Stimulated activated CD8-positive, alpha-beta memory T cell treated with anti-CD3 and anti-CD28 coated beads, Interleukin-2, amount 100 ng/mL, for 1 hour (primary cell): ENCODE results near the gene TTLL5.
"Not testable (repeated sequence)": the region's sequence is repeated elsewhere in the genome, so short reads cannot be mapped to it uniquely, and the experiment has no call there.

Experiments used
- DNase-seq, 2 donors: peaks; one replicate each; pipeline ENCODE4 v3.0.0-alpha.2; 2020; ENCODE audit warnings: low read depth in 2 of 2

Gene TTLL5

DNA sequence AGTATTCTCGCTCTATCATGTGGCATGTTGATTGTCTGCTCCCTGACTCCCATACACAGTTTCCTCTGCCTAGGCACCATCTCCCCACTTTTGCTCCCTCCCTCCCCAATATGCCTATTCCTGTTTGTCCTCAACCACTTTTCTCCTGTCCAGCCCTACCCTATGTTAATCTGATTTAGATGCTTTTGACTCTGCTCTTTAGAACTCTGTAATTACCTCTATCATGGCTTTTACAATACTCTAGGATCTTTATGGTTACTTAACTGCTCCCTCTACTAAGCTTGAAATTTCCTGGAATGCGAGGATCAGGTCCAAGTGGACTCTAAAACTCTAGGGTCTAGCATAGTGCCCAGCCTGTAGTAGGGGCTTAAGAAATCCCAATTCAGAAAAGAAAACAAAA is 252.1 kb downstream of the TTLL5 start:
- no peak for DNase-seq

DNA sequence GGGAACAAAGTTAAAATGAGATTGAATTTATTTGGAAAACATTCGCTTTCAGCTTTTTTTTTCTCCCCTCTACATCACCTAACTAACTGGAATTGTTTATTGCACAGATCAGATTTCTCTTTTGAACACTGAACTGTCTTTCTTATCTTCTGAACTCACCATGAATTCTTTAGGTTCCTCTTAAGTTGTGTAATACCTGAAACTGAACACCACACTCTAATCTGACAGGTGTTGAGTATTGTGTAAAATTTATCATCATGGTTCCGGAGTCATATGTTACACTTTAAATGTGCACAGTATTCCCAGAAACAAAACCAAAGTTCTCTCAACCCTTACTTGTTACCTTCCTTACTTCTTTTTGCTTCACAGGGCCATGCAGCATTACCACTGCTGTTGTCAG is 254.0 kb downstream of the TTLL5 start:
- no peak for DNase-seq

DNA sequence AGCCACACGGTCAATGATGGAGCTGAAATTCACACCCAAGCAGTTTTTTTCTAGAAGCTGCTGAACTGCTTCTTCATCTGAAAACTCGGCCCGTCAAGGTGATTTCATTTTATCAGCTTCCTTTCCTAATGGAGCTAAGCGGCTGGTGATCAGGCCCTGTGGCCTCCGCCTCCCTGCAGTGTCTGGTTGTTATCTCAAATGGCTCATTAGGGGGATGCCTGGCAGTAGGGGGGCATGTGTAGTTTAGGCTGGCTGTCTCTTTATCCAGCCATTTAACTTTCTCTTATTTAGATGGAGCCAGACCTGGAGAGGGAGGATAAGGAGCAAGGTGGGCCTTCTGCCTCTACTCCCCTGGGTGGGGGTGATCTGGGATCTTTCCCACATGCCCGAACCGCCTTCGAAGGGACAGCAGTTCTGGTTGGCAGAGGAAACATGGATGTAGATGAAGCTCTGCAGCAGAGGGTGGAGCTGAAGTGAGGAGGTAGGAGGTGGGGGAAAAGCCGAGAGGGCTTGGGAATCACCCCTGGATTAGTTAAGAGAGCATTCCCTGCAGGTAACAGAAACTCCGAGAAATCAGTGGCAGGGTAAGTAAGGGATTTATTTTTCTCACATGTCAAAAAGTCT is 256.4 kb downstream of the TTLL5 start:
- DNase-seq, result no peak

DNA sequence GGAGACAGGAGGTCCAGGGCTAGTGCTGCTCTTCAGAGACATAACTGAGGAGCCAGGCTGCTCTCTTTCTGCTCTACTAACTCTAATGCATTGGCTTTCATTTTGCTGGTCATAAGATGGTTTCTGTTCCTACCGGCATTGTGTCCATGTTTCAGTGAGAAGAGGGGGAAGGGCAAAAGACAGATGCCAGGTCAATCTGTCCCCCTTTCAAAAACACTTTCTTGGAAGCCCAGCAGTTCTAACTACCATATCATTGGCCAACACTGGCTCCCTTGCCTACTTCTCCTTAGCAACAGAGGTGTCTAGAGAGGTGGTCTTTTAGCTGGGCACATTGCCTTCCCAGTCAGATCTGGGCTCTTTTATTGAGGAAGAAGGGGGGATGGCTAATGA is 256.9 kb downstream of the TTLL5 start:
- no peak for DNase-seq

DNA sequence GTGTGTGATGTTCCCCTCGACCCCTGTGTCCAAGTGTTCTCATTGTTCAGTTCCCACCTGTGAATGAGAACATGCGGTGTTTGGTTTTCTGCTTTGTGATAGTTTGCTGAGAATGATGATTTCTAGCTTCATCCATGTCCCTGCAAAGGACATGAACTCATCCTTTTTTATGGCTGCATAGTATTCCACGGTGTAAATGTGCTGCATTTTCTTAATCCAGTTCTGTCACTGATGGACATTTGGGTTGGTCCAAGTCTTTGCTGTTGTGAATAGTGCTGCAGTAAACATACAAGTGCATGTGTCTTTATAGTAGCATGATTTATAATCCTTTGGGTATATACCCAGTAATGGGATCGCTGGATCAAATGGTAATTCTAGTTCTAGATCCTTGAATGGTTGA is 259.4 kb downstream of the TTLL5 start:
- not testable (repeated sequence) for DNase-seq

DNA sequence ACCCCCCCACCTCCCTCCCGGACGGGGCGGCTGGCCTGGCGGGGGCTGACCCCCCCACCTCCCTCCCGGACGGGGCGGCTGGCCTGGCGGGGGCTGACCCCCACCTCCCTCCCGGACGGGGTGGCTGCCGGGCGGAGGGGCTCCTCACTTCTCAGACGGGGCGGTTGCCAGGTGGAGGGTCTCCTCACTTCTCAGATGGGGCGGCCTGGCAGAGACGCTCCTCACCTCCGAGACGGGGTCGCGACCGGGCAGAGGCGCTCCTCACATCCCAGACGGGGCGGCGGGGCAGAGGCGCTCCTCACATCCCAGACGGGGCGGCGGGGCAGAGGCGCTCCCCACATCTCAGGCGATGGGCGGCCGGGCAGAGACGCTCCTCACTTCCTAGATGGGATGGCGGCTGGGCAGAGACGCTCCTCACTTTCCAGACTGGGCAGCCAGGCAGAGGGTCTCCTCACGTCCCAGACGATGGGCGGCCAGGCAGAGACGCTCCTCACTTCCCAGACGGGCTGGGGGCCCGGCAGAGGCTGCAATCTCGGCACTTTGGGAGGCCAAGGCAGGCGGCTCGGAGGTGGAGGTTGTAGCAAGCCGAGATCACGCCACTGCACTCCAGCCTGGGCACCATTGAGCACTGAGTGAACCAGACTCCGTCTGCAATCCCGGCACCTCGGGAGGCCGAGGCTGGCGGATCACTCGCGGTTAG is 264.2 kb downstream of the TTLL5 start:
- not testable (repeated sequence) for DNase-seq

DNA sequence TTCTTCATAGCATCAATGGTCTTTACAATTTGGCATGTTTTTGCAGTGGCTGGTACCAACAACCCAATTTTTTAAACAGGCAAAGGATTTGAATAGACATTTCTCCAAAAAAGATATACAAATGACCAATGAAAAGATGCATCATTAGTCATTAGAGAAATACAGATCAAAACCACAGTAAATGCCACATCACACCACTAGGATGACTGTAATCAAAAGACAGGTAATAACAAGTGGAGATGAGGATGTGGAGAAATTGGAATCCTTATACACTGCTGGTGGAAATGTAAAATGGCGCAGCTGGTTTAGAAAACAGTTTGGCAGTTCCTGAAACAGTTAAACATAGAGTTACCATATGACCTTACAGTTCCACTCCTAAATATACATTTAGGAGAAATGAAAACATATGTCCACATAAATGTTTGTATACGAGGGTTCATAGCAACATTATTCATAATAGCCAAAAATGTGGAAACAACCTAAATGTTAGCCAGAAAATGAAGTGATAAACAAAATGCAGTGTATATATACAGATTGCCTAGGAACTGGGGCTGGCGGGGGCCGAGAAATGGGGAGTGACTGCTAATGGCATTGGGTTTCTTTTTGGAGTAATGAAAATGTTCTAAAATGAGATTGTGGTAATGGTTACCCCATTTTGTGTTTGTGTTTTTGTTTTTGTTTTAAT is 265.5 kb downstream of the TTLL5 start:
- no peak for DNase-seq

DNA sequence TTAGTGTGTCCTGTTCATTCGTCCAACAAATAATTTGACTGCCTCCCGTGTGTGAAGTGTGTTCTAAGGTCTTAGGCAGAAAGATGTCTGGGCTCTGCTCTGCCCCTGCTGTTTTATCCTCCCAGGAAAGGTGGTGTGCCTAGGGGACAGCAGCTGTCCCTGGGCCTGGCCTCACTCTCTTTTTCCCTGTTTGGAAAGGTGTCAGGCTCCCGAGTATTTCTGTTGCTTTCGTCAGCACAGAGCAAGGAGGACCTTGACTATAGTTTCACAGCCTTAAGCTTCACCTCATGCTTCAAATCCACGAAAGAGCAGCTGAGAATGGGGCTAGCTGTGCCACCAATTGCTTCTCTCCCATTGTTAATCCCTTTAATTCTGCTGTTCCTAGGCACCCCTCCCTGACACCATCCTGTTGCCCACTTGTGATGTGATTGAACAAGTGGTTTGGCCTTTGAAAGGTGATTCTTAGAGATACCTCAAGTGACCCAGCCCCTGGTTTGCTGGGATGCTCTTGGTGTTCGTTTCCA is 266.6 kb downstream of the TTLL5 start:
- no peak for DNase-seq

DNA sequence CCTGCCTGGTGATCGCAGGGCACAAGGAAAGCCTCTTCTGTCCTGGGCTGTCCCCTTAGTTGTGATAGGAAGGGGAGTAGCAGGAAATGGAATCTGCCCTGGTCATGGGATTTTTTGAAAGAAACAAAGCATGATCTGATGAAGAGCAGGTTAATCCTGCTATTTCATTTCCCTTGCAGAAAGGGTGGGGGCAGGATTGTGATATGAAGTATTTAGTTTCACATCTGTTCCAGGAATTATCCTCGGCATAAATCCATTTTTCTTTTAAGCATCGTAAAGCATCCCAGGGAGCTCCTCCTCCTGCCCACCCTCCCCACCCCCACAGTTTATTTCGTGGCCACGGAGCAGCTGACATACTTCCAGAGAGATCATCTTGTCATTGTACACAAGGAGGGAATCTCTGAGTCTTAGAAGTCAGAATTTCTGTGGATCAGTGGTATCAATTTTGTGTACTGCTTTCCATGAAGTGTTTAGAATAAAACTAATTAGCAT is 267.7 kb downstream of the TTLL5 start:
- no peak for DNase-seq

DNA sequence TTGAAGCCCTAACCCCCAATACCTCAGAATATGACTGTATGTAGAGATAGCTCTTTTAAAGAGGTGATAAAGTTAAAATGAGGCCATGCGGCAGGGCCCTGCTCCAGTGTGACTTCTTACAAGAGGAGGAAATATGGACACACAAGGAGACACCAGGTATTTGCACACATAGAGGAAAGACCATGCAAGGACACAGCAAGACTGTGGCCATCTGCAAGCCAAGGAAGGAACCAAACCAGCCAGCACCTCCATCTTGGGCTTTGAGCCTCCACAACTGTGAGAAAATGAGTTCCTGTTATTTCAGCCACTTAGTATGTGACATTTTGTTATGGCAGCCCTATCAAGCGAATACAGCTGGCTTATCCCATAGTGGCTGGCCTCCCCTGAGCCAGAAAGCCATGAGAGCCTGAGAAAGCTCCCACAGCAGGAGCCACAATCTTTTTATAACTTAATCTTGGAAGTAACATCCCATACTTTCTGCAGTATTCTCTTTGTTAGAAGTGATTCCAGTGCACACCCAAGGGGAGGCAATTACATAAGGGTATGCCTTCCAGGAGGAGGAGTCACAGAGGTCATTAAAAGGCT is 272.8 kb downstream of the TTLL5 start:
- DNase-seq, result no peak

DNA sequence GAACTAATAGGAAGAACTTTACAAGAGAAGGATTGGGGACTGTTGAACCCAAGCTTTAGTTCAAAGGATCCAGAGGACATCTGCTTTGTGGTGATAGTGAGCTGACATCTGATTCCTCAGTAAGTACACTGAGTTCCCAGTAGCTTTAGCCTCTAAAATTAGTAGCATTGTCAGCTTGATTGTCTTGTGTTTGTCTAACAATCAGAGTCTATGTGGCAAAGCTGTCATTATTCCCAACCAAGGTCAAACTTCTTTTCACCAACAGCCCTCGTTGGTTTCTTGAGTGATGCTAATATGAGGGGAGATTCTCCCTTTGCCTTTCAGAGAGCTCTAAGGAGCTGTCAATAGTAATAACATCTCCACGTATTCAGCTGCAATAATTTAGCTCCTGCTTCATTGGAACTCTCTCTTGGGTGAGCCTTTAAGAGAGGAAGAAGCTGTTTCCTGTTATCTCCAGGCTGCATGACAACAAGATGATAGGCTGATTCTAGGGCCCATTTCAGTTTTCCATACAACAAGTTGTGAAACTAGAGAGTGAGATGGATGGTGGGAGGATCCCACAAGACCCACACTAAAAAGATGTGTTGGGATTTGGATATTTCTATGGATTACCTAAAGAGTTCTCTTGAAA is 274.1 kb downstream of the TTLL5 start:
- DNase-seq, result no peak

DNA sequence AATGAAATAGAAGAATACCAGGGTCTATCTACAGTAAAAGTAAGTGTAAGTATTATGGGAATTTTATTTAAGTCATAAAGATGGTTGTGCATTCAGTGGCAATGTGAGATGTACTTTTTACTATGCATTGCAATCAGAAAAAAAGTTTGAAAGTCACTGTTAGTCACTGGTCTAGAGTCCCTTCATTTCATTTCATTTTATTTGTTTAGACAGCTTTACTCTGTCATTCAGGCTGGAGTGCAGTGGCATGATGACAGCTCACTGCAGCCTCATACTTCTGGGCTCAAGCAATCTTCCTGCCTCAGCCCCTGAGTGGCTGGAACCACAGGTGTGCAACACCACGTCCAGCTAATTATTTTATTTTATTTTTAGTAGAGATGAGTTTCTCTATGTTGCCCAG is 278.2 kb downstream of the TTLL5 start:
- no peak for DNase-seq

DNA sequence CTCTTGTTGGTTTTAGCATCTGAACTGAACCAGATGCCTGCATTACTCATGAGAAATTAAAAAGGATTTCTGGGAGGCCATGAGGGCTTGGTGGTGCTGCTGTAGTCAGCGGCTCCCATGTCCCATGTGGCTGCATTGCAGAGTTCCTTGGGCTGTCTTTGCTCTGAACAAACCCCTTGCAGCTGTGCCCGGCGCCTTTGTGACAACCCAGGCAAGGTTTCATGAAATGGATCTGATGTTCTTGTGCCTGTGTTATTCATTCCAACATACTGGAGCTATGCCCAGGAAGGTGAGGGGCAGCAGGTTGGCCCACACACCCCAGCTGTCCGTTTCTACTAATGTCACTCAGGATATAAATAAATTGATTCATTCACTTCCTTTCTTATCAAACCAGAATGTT is 280.0 kb downstream of the TTLL5 start:
- DNase-seq, result no peak

DNA sequence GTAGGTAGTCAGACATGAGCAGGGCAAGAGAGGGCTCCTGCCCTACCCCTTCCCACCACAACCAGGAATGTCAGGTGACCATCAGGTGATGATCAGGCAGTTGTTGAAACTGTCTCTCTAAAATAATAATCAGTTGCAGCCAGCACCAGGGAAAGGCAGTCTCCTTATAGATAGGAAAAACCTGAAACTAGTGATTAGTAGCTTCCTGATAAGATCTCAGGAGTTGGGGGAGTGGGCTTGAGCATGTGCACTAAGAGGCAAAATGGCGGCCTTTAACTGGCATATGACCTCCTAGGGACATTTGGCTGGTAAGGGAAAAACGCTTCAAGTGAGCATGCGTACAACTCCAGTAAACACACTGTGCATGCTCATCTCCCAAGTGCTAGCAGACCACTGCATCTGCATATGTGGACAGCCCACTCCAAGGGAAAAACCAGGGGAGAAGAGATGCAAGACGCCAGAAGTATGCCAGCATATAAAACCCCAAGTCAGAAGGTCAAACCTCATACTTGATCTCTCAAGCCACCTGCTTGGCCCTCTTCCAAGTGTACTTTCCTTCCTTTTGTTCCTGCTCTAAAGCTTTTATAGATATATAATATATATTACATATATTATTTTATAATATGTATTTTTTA is 283.7 kb downstream of the TTLL5 start:
- no peak for DNase-seq

DNA sequence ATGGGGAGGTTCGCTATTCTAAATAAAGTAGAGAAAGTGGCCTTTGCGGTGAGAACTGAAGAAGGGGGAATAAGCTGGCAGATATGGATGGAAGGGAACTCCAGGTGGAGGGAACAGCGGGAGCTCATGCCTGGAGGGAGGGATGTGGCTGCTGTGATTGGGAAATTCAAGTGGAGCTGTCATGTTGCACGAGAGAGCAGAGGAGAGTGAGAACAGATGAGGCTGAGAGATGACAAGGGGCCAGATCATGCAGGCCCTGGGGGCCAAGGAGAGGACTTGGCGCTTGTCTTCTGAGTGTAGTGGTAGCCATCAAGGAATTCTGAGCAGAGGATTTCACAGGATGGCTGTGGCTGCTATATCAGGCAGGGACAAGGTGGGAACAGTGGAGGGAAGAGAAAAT is 285.7 kb downstream of the TTLL5 start:
- DNase-seq, result no peak

DNA sequence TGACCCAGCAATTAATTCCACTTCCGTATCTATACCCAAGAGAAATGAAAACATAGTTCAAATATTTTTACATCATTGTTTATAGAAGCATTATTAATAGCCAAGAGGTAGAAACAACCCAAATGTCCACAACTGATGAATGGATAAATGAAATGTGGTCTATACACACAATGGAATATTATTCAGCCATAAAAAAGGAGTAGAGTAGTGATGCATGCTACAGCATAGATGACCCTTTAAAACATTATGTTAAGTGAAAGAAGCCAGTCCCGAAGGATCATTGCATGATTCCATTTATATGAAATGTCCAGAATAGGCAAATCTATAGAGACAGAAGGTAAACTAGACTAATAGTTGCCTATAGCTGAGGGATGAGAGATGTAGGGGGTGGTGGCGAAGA is 291.4 kb downstream of the TTLL5 start:
- no peak for DNase-seq

DNA sequence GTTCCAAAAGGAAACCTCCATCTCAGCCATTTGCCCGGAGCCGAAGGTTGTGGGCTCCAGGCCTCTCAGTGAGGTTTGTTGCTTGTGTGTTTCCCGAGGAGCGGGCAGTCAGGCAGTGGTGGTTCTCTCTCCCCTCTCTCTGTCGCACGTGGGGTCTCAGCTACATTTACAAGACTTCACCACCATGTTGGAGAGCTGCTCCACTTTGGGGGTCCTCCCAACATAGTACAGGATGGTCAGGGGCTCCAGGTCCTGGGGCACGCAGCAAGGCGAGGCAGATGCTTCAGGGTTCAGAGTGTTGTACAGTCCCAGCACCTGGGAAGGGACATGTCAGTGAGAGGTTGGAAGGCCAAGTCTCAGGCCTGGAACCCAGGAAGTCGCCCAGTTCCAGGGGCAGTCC is 298.0 kb downstream of the TTLL5 start:
- no peak for DNase-seq

DNA sequence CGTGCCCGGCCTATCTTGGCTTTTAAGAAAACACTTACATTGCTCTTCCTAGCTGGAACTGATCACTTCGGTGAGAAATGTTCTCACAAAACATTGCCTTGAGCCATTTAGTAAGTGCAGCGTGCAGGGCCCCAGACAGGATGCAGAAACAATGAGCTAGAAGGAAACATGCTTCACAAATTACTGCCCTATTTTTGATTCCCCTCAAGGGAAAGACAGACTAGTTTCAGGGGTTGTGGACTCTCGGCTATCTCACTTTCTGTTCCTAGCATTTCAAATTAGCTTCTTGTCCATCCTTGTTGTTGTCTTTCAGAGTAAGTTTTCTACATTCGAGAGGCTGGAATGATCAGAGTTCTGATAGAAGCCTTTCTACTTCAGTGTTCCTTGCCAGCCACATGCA is 299.2 kb downstream of the TTLL5 start:
- DNase-seq, result no peak

DNA sequence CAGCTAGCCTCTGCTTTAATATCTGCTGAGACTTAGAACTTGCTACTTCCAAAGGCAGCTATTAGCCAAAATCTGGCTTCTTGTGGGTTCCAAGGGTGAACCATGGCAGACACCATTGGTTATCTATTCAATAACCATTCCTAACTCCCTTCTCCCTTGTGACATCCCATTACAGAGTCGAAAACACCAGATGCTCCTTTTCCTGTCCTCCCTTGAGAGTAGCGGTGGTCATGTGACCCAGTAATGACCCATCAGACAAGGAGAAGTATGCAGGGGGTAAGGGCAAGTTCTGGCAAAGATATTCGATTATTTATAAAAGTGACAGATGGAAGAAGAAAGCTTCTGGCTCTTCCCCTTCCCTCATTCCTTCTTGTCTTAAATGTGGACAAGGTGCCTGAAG is 300.6 kb downstream of the TTLL5 start:
- DNase-seq, result no peak

DNA sequence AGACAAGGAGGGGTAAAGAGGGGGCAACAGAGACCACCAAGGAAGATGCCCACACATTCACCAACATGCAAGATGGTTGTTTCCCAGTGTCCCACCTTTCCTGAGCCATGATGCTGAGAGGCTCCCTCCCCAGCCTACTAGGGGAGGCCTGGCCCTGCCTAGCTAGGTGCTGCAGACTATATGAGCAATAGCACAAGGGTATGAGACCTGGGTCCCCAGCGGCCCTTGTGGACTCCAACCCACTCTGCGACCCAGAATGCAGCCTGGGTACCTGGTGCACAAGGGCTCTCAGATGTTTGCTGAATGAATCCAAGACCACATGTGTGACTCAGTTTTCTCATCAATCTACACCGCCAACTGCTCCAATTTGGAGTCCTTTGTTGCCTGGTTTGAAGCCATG is 306.8 kb downstream of the TTLL5 start:
- DNase-seq, result no peak

DNA sequence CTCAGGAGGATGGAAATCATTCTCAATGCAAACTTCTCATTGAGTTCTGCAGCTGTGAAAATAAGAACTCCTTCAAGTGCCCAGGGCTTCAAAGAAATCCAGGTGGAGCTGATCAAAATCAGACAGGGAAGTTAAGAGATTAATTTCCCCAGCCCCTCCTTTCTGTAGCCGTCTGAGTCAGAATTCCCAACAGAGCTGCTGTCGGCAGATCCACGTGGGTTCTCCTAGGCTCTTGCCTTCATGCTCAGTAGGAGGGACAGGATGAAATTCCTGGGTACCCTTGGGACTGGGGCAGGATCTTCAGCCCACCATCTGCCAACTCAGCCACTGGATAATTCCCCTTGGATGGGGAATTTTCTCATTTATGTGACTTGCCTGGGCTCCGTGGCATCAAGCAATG is 307.4 kb downstream of the TTLL5 start:
- no peak for DNase-seq

DNA sequence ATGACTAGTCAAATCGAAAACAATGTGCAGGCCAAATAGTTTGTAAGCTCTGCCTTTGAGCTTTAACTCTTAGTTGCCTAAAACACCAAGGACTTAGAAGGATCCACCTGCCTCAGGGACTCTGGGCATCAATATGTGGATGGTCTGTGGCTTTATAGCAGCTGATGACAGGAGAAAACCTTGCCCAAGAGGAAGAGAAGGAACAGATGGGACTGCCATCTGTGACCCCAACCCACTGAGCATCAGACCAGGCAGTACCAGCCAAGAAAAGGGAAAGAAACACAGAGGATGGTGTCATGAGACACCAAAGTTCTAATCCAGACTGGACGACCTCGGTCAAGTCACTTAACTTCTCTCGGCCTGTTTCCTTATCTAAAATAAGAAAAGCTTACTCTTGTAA is 308.1 kb downstream of the TTLL5 start:
- DNase-seq, result no peak
